ENCODE results near the gene CMTM2. TPM values are rescaled to one million over a fixed set of nuclear protein-coding genes. Genes with fewer than 3 reads are reported as not detected.

CMTM2 gene, protein sequence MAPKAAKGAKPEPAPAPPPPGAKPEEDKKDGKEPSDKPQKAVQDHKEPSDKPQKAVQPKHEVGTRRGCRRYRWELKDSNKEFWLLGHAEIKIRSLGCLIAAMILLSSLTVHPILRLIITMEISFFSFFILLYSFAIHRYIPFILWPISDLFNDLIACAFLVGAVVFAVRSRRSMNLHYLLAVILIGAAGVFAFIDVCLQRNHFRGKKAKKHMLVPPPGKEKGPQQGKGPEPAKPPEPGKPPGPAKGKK
- 1 to 10 TPM in 1 of 2 donors, under 1 TPM in 1; 0.78 to 1.3 TPM for total RNA-seq

DNA sequence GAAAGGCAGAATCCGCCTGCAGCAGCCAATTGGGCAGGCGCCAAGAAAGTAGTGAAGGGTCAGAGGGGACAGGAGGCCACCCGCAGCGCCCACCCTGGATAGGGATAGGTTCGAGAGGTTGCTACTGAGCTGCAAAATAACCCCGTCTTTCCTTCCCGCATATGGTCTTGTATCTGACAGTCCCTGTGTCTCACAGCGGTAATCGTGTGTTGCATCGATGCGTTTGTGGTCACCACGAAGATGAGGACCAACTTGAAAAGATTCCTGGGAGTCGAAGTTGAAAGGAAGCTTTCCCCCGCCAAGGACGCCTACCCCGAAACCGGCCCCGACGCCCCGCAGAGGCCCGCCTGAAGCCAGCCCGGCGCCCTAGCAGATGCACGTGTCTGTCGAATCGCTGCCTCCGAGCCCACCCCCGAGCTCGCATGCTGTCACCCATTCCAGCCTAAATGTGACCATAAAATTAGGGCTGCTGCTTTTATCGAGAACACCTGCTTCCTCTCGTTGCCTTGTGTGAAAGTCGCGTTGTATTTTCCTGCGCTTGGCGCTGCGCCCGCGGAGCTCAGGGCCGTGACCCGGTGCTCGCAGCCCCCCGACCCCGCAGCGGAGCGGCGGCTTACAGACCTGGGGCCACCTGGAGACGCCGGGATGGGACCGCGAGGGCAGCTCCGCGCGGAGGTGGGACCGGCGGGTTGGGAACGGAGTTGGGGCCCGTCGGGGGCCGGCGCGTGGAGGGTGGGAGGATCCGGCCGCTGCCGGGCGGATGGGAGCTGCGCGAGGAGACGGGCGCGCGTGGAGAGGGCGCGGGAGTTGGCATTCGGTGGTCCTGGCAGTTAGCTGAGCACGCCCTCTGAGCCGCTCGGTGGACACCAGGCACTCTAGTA lies at the start of gene CMTM2:
Gene CMTM2, plus strand, starts transcription at position 813 of the 881 bp plus-strand sequence. CDS start 145 bp downstream, outside the sequence.
- no peaks in the 10 kb centered on the region for H3K9me3 Mint-ChIP-seq
- ATAC-seq (replicated peaks), result no peak
- no peaks in the 10 kb centered on the region for H3K36me3 Mint-ChIP-seq (ENCODE audit: low read depth)
- peaks cover 28% of the 10 kb centered on the region for H3K27me3 Mint-ChIP-seq
- no peak within 1 kb of the TSS for H3K27ac Mint-ChIP-seq
- H3K4me1 Mint-ChIP-seq, result no peaks in the 10 kb centered on the region
- H3K4me3 Mint-ChIP-seq, result peak within 1 kb of the TSS; percentile 57

DNA sequence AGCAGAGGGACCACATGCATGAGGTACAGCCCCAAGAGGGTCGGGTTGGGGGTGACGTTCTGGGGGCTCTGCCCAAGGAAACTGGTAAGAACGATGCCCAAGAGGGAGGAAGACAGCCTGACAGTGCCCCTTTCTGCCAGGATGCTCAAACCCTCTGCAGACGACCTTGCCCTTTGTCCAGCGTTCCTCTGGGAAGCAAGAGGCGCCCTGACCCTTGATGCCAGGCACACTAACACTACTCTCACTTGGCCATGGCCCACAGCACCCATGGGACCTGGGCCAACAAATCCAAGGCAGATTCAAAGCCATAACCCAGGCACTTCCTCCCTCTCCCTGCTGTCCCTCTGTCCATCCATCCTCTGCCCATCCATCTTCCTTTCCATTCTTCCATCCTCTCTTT lies 49.8 kb upstream of the CMTM2 start:
- Mint-ChIP-seq H3K4me1 (peaks cover 19% of the 10 kb centered on the region), H3K27me3 (no peaks in the 10 kb centered on the region), H3K4me3 (no peak overlapping the region), H3K9me3 (no peaks in the 10 kb centered on the region), H3K27ac (peak overlapping the region; percentile 58), H3K36me3 (ENCODE audit: low read depth) (no peaks in the 10 kb centered on the region)
- ATAC-seq (replicated peaks), result no peak

GRCh38 chr16:66534376-66534799 lies 44.9 kb upstream of the CMTM2 start:
- ATAC-seq (replicated peaks), result no peak
- Mint-ChIP-seq H3K9me3 (no peaks in the 10 kb centered on the region), H3K27me3 (no peaks in the 10 kb centered on the region), H3K27ac (no peak overlapping the region), H3K4me1 (peaks cover 11% of the 10 kb centered on the region), H3K4me3 (no peak overlapping the region), H3K36me3 (ENCODE audit: low read depth) (no peaks in the 10 kb centered on the region)

- H3K9me3 Mint-ChIP-seq, result no peaks in the 10 kb centered on the region
- no peak for ATAC-seq (replicated peaks)
- no peak overlapping the region for H3K27ac Mint-ChIP-seq
- H3K4me3 Mint-ChIP-seq, result no peak overlapping the region
- peaks cover 10% of the 10 kb centered on the region for H3K4me1 Mint-ChIP-seq
- H3K27me3 Mint-ChIP-seq, result no peaks in the 10 kb centered on the region
- no peaks in the 10 kb centered on the region for H3K36me3 Mint-ChIP-seq (ENCODE audit: low read depth)
These were observed 42.7 kb upstream of the CMTM2 start for GRCh38 chr16:66536525-66536924.

GRCh38 chr16:66537236-66537635 lies 42.0 kb upstream of the CMTM2 start:
- Mint-ChIP-seq H3K4me3 (no peak overlapping the region), H3K4me1 (peaks cover 10% of the 10 kb centered on the region), H3K36me3 (ENCODE audit: low read depth) (no peaks in the 10 kb centered on the region), H3K27me3 (no peaks in the 10 kb centered on the region), H3K9me3 (no peaks in the 10 kb centered on the region), H3K27ac (peak overlapping the region; percentile 39)
- ATAC-seq (replicated peaks), result no peak

DNA sequence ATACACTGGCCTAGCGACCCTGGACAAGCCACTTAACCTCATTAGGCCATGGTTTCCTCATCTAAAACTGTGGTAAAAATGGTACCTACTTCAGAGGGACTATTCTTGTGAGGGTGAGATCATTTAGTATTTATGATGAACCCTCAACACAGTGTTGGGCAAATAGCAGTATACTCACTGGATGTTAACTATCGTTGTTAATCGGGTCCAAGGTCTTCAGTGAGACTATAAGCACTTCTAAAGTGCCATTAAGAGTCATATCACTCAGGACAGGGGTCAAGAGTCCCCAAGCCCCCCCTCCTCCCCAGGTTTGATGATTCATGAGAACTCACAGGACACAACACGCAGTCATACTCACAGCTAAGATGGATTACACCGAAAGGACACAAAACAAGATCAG lies 40.4 kb upstream of the CMTM2 start:
- H3K27me3 Mint-ChIP-seq, result no peaks in the 10 kb centered on the region
- no peaks in the 10 kb centered on the region for H3K9me3 Mint-ChIP-seq
- ATAC-seq (replicated peaks), result no peak
- H3K27ac Mint-ChIP-seq, result peak overlapping the region; percentile 60
- peak overlapping the region; percentile 22 for H3K4me3 Mint-ChIP-seq
- H3K4me1 Mint-ChIP-seq, result peaks cover 10% of the 10 kb centered on the region
- no peaks in the 10 kb centered on the region for H3K36me3 Mint-ChIP-seq (ENCODE audit: low read depth)

- H3K27me3 Mint-ChIP-seq, result no peaks in the 10 kb centered on the region
- H3K4me1 Mint-ChIP-seq, result peaks cover 10% of the 10 kb centered on the region
- no peak overlapping the region for H3K4me3 Mint-ChIP-seq
- peak overlapping the region; percentile 60 for H3K27ac Mint-ChIP-seq
- no peak for ATAC-seq (replicated peaks)
- H3K9me3 Mint-ChIP-seq, result no peaks in the 10 kb centered on the region
- H3K36me3 Mint-ChIP-seq (ENCODE audit: low read depth), result no peaks in the 10 kb centered on the region
These were observed 39.4 kb upstream of the CMTM2 start for GRCh38 chr16:66539623-66540469.

- ATAC-seq (replicated peaks), result no peak
- H3K9me3 Mint-ChIP-seq, result no peaks in the 10 kb centered on the region
- no peak overlapping the region for H3K4me3 Mint-ChIP-seq
- H3K27me3 Mint-ChIP-seq, result no peaks in the 10 kb centered on the region
- peaks cover 10% of the 10 kb centered on the region for H3K4me1 Mint-ChIP-seq
- no peaks in the 10 kb centered on the region for H3K36me3 Mint-ChIP-seq (ENCODE audit: low read depth)
- peak overlapping the region; percentile 18 for H3K27ac Mint-ChIP-seq
These were observed 37.6 kb upstream of the CMTM2 start for GRCh38 chr16:66541388-66542355.

DNA sequence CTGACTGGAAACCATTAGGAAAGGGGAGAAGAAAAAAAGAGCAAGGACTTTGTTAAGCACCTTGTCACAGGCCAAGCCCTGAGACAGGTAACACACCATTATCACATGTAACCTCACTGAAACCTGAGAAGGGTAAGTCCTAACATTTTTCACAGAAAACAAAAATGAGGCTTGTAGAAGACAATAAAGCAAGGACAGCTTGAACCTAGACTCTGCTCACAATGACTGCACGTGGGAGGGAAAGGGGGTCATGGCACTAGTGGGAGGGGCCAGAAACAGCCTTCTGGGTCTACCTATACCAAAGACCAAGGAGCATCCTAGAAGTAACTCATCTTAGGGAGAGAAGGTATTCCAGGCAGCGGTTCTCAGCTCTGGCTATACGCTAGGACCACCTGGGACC lies 36.9 kb upstream of the CMTM2 start:
- Mint-ChIP-seq H3K27me3 (no peaks in the 10 kb centered on the region), H3K4me3 (no peak overlapping the region)
- no peak for ATAC-seq (replicated peaks)

GRCh38 chr16:66543541-66543940 lies 35.7 kb upstream of the CMTM2 start:
- Mint-ChIP-seq H3K36me3 (ENCODE audit: low read depth) (no peaks in the 10 kb centered on the region), H3K9me3 (no peaks in the 10 kb centered on the region), H3K4me3 (no peak overlapping the region), H3K27me3 (no peaks in the 10 kb centered on the region), H3K4me1 (peaks cover 24% of the 10 kb centered on the region), H3K27ac (peak overlapping the region; percentile 8)
- ATAC-seq (replicated peaks), result no peak

More for the DNA sequence above, 36.9 kb upstream of the CMTM2 start:
- Mint-ChIP-seq H3K27ac (peak overlapping the region; percentile 18), H3K36me3 (ENCODE audit: low read depth) (no peaks in the 10 kb centered on the region), H3K9me3 (no peaks in the 10 kb centered on the region), H3K4me1 (peaks cover 13% of the 10 kb centered on the region)

- peak overlapping the region; percentile 8 for H3K27ac Mint-ChIP-seq
- no peak overlapping the region for H3K4me3 Mint-ChIP-seq
- H3K36me3 Mint-ChIP-seq (ENCODE audit: low read depth), result no peaks in the 10 kb centered on the region
- H3K9me3 Mint-ChIP-seq, result no peaks in the 10 kb centered on the region
- ATAC-seq (replicated peaks), result no peak
- peaks cover 27% of the 10 kb centered on the region for H3K4me1 Mint-ChIP-seq
- no peaks in the 10 kb centered on the region for H3K27me3 Mint-ChIP-seq
These were observed 35.1 kb upstream of the CMTM2 start for GRCh38 chr16:66544016-66544757.

DNA sequence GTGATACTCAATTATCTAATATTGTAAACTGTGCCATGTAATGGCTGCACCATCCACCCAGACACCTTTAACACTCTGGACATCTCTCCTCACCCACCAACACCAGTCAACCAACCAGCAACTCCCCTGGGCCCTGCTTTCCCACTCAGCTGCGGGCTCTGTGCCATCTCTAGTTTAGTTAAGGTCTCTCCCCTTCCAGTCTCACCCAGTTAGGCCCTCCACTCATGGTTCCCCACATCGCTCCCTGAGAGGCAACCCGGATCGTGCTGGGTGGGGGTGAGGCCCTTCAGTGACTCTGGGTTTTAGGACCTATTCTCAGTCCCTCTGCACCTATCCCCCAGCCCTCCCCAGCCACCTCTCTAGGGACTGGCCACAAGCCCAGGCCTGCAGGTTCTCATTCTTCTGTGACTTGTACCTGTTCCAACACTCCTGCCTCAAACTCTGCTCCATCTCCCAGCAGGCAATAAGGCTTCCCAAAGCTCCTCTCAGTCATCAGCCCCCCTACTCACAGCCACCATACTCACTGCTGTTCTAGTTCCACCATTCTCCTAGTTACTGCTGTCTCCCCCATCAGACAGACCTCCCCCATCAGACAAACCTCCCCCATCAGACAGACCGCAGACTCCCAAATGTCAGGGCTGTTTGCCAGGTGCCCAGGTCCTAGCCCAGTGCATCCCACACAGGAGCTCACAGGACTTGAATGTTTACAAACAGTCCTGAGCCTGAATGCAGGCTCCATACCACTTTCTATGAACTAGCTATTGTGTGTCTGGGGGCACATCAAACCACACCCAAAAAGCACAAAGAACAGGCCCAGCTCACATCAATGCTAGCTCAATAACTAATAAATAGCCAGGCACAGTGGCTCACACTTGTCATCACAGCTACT lies 31.9 kb upstream of the CMTM2 start:
- H3K9me3 Mint-ChIP-seq, result no peaks in the 10 kb centered on the region
- ATAC-seq (replicated peaks), result no peak
- no peaks in the 10 kb centered on the region for H3K27me3 Mint-ChIP-seq
- H3K27ac Mint-ChIP-seq, result peak overlapping the region; percentile 68
- peaks cover 32% of the 10 kb centered on the region for H3K4me1 Mint-ChIP-seq
- no peak overlapping the region for H3K4me3 Mint-ChIP-seq
- H3K36me3 Mint-ChIP-seq (ENCODE audit: low read depth), result peaks cover 10% of the 10 kb centered on the region

All from activated T-helper 17 cell treated with anti-CD3 and anti-CD28 coated beads, Interleukin-2, amount 50 U/mL, for 72 hours (primary cell).